T-helper 22 cell (primary cell): ENCODE measurements around the gene AJAP1.

Experiments used
- DNase-seq: peaks from one replicate; pipeline ENCODE4 v3.0.0-alpha.2; 2020; ENCODE audit warnings: low read depth

The AJAP1 gene

GRCh38 chr1:4837031-4837600, 182.7 kb downstream of the AJAP1 start:
- DNase-seq, result no peak

- no peak for DNase-seq
Measured at GRCh38 chr1:4837752-4838151, 183.3 kb downstream of the AJAP1 start.

- no peak for DNase-seq
Measured at GRCh38 chr1:4838231-4838630, 183.8 kb downstream of the AJAP1 start.
